ENCODE measurements around the gene CXCL9.

Gene CXCL9

GRCh38 chr4:76011700-76012387 is 4.5 kb upstream of the CXCL9 start:
- peak overlapping the region; percentile 17 for H3K4me3 ChIP-seq (ENCODE audit: low read depth, low read length)

GRCh38 chr4:76011018-76011670 is 3.8 kb upstream of the CXCL9 start:
- DNase-seq (ENCODE audit: low read depth), result no peak
- no peak overlapping the region for H3K4me3 ChIP-seq (ENCODE audit: low read depth, low read length)
- TF ChIP-seq CTCF (IDR thresholded peaks at IDR 0.05; ENCODE audit: insufficient read depth, low read depth, low read length, missing control alignments), result no peak

More at GRCh38 chr4:76011700-76012387, 4.5 kb upstream of the CXCL9 start:
- no peak for TF ChIP-seq CTCF (IDR thresholded peaks at IDR 0.05; ENCODE audit: insufficient read depth, low read depth, low read length, missing control alignments)
- peak; percentile 79 for DNase-seq (ENCODE audit: low read depth)

GRCh38 chr4:76010576-76010975 is 3.3 kb upstream of the CXCL9 start:
- no peak for DNase-seq (ENCODE audit: low read depth)
- no peak overlapping the region for H3K4me3 ChIP-seq (ENCODE audit: low read depth, low read length)
- TF ChIP-seq CTCF (IDR thresholded peaks at IDR 0.05; ENCODE audit: insufficient read depth, low read depth, low read length, missing control alignments), result no peak

- DNase-seq (ENCODE audit: low read depth), result no peak
- no peak overlapping the region for H3K4me3 ChIP-seq (ENCODE audit: low read depth, low read length)
- no peak for TF ChIP-seq CTCF (IDR thresholded peaks at IDR 0.05; ENCODE audit: insufficient read depth, low read depth, low read length, missing control alignments)
Measured at GRCh38 chr4:76009311-76009710, 2.0 kb upstream of the CXCL9 start.

GRCh38 chr4:76003620-76004019 is 3.7 kb downstream of the CXCL9 start:
- no peak for TF ChIP-seq CTCF (IDR thresholded peaks at IDR 0.05; ENCODE audit: insufficient read depth, low read depth, low read length, missing control alignments)
- H3K4me3 ChIP-seq (ENCODE audit: low read depth, low read length), result no peak overlapping the region
- DNase-seq (ENCODE audit: low read depth), result no peak

GRCh38 chr4:76003035-76003434 is 4.3 kb downstream of the CXCL9 start:
- no peak for TF ChIP-seq CTCF (IDR thresholded peaks at IDR 0.05; ENCODE audit: insufficient read depth, low read depth, low read length, missing control alignments)
- no peak for DNase-seq (ENCODE audit: low read depth)
- H3K4me3 ChIP-seq (ENCODE audit: low read depth, low read length), result no peak overlapping the region

Data from GM12865 (cell line).